CD4-positive, alpha-beta T cell treated with Interferon alpha-2 for 1 hour (primary cell): ENCODE data around the gene UIMC1.
"Not testable (repeated sequence)": the region's sequence is repeated elsewhere in the genome, so short reads cannot be mapped to it uniquely, and the experiment has no call there.

Experiments used
- DNase-seq, 2 donors: peaks; one replicate each; pipeline ENCODE4 v3.0.0-alpha.2; 2020 to 2022

UIMC1 gene

DNA sequence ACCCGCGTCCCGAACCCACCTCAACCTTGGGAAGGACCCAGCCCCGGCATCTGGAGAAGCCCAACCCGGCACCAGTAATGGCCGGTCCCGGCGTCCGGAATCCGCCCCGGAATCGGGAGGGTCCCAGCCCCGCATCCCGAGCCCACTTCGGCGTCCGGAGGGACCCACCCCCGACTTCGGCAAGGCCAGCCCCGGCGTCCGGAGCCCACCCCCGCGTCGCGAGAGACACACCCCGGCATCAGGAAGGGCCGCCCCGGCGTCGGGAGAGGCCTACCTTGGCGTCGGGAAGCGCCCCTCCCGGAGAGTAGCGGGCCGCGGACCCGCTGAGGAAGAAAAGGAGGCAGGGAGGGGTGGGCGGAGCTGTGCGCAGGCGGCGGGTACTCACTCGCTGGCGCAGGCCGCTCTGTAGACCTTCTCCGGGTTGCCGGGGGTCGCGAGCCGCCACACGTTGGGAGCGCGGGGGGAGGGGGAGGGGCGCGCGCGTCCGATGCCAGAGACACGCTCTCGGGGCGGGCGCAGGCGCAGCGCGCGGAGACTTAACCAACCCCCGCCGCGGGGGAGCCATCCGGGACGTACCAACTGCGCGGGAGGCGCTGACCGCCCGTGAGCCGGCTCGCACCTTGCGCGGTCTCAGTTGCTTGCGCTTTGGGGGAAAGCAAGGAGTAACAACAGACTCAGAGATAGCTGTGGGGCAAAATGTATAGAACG is at the start of gene UIMC1:
Gene UIMC1 (minus strand): TSS at position 515 of the 708 bp plus-strand sequence. CDS start 24,164 bp downstream, outside the sequence.
- peak; percentile 89 to 94 for DNase-seq

DNA sequence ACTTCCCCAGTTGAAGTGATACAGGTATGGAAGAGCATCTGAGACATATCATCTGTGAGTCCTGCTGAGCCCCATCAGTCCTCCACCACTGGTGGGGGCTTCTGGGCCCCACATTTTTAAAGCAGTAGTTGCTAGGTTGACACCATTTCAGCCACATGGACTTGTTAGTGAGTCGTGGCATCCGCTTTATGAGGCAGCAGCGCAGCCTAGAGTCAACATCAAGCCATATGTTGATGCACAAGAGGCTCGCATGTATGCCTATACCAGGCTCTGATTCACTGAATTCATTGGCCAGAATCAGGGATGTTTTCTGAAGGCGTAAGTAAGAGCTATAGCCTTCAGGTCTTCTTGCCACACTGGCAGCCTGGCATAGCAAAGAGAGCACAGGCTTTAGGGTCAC is 42.7 kb upstream of the UIMC1 start:
- DNase-seq = peak in 1 of 2 donors; percentile 3

DNA sequence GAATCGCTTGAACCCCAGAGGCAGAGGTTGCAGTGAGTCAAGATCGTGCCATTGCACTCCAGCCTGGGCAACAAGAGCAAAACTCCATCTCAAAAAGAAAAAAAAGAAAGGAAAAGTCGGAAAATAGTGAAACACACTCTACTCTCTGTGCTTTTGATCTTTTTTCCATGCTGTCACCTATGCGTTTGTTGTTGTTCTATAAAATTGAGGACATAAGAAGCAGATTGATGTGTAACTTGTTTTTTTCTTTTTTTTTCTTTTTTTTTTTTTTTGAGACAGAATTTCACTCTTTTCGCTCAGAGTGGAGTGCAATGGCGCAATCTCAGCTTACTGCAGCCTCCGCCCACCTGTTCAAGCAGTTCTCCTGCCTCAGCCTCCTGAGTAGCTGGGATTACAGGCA is 42.0 kb upstream of the UIMC1 start:
- DNase-seq = not testable (repeated sequence)

DNA sequence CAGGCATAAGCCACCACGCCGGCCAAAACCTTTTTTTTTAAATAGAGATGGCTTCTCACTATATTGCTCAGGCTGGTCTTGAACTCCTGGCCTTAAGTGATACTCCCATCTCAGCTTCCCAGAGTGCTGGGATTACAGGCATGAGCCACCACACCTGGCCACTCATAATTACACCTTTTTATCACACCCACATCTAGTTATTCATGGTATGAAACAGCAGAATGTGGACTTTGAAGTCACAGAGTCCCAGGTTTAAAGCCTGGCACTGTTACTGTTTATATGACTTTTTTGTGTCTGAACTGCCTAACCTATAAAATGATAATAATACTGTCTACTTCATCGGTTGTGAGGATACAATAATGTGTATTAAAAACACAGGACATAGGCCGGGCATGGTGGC is 39.1 kb upstream of the UIMC1 start:
- no peak for DNase-seq

DNA sequence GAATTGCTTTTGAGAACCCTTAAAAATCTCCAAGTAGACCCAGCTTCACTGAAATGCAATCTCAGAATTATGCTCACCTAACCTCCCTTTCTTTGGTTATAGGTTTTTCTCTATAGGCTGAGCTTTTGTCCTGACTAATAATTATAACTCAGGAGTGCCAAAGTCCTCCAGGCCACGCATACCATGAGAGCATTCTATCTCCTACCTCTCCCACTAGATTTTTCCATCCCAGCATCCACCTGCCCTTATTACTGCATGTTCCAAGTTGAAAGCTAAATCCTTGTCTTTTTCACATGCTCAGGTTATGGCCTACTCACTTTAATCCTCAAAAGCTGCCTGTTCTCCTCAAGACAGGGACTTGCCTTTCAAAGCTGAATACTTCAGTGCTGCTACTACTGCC is 38.1 kb upstream of the UIMC1 start:
- DNase-seq = no peak

DNA sequence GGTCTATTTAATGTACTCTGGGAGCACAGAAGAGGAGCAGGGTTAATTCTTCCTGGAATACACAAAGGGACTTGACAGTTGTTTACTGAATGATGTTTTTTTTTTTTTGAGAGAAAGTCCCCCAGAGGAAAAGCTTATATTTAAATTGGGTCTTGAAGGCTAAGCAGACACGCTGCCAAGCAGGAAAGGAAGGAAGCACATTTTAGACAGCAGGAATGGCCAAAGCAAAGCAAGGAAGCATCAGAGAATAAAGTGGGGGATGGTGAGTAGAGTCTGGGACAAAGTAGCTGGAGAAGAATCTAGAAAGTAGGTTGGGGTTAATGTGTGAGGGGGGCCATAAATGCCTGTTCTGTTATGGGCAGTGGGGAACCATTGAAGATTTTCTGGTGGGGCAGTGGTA is 37.4 kb upstream of the UIMC1 start:
- no peak for DNase-seq

DNA sequence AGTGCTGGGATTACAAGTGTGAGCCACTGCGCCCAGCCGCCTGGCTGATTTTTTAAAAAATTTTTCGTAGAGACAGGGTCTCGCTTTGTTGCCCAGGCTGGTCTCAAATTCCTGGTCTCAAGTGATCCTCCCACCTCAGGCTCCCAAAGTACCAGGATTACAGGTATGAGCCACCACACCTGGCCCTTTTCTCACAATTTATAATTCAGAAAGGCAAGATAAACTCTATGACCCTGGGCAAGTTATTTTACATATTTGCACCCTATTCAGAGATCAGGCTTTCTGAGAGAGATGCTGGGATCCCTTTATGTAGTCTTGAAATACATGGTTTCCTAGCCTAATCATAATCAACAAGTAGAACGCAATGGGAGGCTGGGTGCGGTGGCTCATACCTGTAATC is 36.5 kb upstream of the UIMC1 start:
- DNase-seq = no peak

DNA sequence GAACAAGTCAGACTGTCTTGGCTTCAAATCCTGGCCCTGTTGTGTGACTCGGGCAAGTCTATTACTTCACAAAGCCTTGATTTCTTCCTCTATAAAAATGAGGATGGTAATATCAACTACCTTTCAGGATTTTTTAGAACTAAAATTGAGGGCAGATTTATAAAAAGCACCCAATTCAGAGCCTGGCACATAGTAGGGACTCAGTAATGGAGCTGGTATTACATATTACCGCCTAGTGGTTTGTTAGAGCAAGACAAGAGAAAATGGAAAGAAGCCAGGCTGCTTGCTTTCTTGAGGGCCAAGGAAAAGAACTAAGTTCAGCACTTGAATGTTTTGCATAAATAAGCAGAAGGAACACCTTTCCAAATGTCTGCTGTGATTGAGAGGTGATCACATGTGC is 35.4 kb upstream of the UIMC1 start:
- DNase-seq = no peak

DNA sequence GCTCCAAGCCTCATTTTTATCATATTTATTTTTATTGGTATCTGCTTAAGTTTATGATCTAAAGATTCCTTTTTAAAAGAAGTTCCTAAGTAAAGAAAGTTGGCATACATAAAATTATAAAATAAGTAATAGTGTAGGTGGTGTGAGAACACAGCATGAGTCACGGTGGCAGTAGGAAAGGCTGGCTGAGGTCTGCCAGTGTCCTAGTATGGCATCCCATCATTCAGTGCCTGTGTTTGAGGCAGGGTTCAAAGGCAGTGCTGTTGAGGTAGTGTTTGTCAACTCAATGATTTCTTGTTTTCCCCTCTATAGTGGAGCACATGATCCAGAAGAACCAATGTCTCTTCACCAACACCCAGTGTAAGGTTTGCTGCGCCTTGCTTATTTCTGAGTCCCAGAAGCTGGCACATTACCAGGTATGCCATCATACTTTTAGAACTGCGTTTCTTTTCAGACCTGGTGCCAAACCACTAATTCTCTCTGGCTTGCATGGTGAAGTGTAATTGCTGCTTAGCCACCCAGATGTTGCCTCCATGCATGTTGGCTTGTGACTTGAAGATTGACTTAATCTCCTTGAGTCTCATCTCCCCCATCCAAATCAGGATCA is 34.3 kb upstream of the UIMC1 start:
- DNase-seq = no peak

DNA sequence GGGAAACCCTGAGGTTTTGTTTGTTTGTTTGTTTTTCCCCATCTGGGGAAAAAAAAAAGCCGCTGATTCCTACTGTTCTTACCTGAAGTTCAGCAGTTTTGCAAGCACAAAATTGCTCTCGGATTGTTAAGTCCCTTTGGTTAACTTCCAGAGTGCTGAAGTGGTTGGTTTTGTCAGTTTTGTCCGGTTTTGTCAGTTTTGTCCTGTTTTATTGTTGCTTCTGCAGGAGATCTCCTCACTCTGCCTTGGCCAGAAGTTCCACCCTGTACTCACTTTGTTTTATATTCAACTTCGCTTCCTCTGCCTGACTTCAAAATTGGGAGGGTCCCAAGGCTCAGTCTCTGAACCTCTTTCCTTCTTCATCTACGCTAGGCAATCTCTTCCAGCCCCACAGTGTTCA is 30.3 kb upstream of the UIMC1 start:
- DNase-seq = no peak

DNA sequence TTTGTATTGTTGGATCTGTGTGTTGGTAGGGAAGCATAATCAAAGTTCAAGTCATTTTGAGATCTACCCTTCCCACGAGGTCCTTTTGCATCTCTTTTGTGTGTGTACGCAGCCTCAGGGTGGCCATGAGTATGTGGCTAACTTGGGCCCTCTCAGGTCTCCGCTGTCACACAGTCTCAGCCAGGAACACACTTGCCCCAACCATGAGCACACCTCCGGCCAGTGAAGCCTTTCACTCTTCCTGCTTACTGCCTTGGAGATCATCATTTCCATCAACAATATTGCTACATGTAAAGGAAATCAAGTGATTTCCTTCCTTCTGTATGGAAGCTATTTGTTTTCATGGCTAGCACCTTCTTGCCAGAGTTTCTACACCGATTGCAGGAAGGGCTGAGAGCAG is 29.9 kb upstream of the UIMC1 start:
- no peak for DNase-seq

DNA sequence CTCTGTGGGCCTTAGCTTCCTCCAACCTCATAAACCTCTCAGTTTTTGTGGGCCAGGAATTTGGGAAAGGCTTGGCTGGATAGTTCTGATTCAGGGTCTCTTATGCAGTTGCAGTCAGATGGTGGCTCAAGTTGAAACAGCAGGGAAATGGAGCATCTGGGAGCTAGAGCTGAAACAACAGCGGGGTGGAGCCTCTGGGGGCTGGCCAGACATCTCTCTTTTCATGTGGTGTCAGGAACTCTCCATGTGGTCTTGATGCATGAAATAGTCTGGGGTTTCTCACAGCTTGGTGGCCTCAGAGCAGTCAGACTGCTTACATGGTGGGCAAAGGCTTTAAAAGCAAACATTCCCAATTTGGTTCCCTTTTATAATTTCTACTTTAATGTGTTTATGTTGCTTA is 29.4 kb upstream of the UIMC1 start:
- no peak for DNase-seq

DNA sequence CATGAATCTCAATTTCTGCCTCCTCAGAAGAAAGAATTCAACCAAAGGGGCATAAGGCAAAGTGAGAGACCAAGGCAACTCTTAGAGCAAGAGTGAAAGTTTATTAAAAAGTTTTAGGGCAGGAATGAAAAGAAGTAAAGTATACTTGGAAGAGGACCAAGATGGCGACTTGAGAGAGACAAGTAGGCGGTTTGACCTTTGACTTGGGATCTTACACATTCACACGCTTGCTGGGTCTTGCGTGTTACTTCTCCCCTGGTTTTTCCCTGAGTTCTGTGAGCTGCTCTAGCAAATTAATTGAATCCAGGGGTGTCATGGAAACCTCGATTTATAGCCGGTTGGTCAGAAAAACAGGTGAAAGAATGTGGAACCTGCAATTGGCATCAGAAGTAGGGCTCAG is 22.9 kb upstream of the UIMC1 start:
- no peak for DNase-seq

DNA sequence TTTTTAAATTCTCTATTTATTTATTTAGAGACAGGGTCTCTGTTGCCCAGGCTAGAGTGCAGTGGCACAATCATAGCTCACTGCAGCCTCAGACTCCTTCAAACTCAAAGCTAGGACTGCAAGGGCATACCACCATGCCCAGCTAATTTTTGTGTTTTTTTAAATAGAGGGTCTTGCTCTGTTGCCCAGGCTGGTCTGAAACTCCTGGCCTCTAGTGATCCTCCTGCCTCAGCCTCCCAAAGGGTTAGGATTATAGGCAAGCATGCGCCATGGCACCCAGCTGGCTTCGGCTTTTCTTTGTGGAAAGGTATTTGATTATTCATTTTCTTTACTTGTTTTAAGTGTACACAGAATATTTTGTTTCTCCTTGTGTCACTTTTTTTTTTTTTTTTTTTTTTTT is 21.1 kb upstream of the UIMC1 start:
- DNase-seq = no peak

DNA sequence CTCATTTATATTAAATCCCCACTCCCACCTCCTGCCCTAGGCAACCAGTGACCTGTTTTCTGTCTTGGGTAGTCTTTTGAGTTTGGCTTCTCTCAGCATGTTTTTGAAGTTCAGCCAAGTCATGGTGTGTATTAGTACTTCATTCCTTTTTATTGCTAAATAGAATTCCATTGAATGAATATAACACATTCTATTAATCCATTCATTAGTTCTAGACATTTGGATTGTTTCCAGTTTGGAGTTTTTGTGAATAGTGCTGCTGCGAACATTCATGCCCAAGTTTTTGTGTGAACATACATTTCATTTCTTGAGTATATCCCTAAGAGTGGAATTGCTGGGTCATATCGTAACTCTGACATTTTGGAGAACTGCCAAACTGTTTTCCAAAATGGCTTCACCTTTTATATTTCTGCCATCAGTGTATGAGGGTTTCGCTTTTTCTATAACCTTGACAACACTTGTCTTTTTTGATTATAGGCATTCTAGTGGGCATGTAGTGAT is 18.6 kb upstream of the UIMC1 start:
- DNase-seq = no peak

DNA sequence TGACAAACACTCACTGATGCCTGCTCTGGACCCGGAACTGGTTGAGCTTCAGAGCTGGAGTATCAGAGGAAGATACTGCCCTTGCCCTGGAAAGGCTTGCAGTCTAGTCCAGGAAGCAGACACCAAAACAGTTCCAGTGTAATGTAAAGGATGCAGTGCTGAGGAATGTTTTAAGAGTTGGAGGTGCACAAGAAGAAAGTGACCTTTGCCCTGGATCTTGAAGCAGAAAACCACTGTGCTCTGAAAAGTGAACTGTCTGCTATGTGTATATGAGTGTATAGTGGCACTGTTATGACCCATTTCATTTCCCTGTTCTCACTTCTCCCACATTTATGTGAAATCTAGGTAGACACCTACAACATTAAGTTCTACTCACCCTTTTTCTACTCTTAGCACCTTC is 18.0 kb upstream of the UIMC1 start:
- no peak for DNase-seq

DNA sequence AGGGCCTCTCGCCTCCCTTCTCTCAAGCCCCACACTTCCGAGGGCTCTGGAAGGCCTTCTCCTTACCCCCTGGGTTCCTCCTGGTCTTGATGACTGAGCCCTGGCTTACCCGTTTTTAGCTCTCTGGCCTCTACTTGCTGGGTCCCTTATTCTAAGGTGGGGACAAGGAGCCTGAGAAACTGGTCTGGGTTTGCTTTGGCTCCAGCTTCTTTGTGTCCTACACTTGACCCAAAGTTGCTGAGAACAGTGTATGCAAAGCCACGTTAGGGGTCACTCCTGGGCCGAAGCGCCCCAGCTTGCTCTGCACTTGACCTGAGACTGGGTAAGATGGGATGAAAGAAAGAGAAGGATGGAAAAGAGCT is 16.7 kb upstream of the UIMC1 start:
- peak in 1 of 2 donors; percentile 11 for DNase-seq

DNA sequence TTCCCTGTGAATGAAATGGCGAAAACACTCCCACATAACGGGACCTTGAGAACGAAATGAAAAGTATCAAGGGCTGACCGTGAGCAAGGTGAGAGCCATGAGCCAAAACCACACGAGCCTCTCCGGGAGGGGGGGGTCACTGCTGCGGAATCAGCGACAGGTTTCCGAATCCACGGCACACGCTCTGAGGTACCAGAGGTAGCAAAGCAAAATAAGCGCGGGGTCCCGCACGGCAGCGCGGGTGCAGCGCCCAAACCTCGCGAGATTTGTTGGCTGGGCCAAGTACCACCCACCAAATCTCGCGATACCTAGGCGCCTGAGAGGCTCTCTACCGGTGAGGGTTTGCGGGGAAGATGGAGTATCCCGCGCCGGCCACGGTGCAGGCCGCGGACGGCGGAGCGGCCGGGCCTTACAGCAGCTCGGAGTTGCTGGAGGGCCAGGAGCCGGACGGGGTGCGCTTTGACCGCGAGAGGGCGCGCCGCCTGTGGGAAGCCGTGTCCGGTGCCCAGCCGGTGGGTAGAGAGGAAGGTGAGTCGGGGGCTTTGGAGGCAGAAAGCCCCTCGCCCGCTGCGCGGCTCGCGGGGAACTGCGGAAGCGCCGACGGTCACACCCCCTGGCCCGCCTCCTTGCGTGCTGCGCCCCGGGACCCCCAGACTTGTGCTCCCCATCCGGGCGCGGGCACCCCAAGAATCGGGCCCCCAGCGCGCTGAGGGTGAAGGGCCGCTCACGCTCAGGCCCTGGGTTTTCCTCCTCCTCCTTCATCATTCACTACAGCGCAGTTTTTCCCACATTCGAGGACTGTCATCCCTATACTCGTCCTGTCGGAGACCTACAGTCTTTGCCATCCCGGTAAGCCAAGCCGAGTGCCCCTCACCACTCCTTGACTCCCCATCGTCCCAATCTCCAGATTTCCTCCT is 16.1 kb upstream of the UIMC1 start, which contains the start of gene ZNF346:
Gene ZNF346 (plus strand): TSS at position 311 of the 917 bp plus-strand sequence. CDS start 43 bp downstream, at position 354.
- peak; percentile 92 to 95 for DNase-seq

DNA sequence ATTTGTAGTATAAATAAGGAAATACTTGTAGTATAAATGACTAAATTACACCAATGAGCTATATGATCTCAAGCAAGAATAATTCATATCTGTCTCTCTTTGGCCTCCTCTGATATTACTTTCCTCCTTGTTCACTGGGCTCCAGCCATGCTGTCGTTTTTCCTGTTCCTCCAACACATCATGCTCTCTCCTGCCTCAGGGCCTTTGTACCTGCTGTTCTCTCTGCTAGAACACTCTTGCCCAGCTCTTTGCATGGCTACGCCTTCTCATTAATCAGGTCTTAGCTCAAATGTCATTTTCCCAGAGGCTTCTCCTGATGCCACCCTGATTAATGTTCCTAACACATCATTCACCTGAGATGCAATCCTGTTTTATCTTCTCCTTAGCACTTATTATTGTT is 13.5 kb upstream of the UIMC1 start:
- DNase-seq = no peak

DNA sequence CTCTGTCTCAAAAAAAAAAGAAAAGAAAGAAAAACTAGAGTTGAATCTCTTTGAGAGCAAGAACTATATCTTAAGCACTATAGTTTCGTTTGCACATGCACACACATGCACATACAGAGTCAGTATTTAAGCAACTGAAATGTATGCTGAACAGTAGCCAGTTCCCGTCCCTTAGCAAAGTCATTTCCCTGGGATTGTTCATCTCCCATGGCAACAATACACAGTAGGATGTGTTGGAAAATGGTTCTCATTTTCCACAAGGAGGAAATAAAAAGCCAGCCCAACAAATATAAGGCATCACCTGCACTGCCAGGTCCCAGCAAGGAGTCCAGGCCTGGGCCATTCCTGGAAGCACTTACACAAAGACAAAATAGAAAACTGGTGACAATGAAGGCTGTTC is 11.8 kb upstream of the UIMC1 start:
- no peak for DNase-seq

DNA sequence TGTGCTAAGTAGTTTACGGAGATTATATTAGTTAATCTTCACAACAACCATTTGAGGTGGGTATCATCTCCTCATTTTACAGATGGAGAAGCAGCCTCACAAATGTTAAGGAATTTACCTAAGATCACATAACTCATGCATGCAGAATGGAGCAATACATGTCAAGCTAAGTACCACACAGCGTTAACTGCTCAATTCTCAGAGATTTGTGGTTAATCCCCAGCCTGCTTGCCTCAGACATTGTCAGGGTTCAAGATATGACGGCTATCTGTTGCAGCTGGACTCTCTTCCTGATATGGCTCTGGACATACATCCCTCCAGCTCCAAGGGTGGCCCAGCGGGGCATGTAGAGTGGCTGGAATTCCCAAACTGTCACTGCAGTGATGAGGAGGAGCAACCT is 8.6 kb upstream of the UIMC1 start:
- DNase-seq = no peak

DNA sequence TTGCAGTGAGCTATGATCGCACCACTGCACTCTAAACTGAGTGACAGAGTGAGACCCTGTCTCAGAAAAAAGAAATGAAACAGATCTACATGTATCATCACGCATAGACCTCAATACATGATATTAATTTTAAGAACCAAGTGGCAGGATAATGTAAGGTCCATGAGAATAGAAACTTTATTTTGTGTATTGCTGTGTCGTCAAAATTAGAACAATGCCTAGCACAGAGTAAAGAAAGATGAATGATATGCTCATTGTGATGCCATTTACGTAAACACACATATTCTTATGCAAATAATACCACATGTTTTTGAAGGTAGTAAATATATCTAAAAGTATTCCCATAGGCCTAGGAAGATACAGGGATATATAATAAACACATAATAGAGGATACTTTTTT is 3.6 kb upstream of the UIMC1 start:
- DNase-seq = no peak

DNA sequence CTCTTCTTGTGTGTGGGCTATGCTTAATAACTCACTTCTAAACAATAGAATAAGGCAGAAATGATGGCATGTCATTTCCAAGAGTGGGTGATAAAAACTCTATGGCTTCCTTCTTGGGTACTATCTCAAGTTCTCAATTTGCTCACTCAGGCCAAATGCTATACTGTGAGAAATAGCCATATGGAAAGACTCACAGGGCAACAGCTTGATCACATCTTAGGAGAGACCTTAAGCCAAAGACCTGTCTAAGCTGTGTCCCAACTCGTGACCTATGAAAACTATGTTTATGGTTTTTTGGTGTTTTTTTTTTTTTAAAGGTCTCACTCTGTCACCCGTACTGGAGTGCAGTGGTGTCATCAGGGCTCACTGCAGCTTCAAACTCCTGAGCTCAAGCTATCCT is 2.1 kb upstream of the UIMC1 start:
- DNase-seq = no peak
